Neuronal stem cell (in vitro differentiated cells): ENCODE data around the gene MACF1.

ENCODE experiments used
- DNase-seq: peaks from one replicate; pipeline ENCODE4 v3.0.0-alpha.2; 2013; ENCODE audit warnings: low spot score
- H2AFZ ChIP-seq: one replicate; pipeline ENCODE4 v1.6.1; 2013; ENCODE audit warnings: mild to moderate bottlenecking, low read length, inconsistent platforms
- H2AK5ac ChIP-seq: 2 replicates; pipeline ENCODE4 v1.6.1; 2013; ENCODE audit warnings: low read depth, mild to moderate bottlenecking, inconsistent platforms, low read length, moderate library complexity, mixed read lengths
- H2BK120ac ChIP-seq: 2 replicates; pipeline ENCODE4 v1.6.1; 2013; ENCODE audit warnings: low read depth, mild to moderate bottlenecking, inconsistent platforms, low read length, moderate library complexity, mixed read lengths
- H2BK12ac ChIP-seq: one replicate; pipeline ENCODE4 v1.6.1; 2013; ENCODE audit warnings: low read length, inconsistent platforms
- H2BK15ac ChIP-seq: 2 replicates; pipeline ENCODE4 v1.6.1; 2013; ENCODE audit warnings: mild to moderate bottlenecking, low read length, inconsistent platforms, mixed read lengths
- H2BK5ac ChIP-seq: one replicate; pipeline ENCODE4 v1.6.1; 2013; ENCODE audit warnings: inconsistent platforms, mild to moderate bottlenecking, low read length, moderate library complexity
- H3K14ac ChIP-seq: one replicate; pipeline ENCODE4 v1.6.1; 2013; ENCODE audit warnings: low read length, inconsistent platforms
- H3K18ac ChIP-seq: 2 replicates; pipeline ENCODE4 v1.6.1; 2013; ENCODE audit warnings: low read length, inconsistent platforms
- H3K23ac ChIP-seq: 2 replicates; pipeline ENCODE4 v1.6.1; 2013; ENCODE audit warnings: low read depth, mild to moderate bottlenecking, mixed read lengths, low read length, inconsistent platforms; ENCODE audit not compliant: poor library complexity
- H3K27ac ChIP-seq: replicated peaks from 3 replicates; pipeline ENCODE4 v1.5.1; 2013; ENCODE audit warnings: low read length, inconsistent platforms
- H3K27me3 ChIP-seq, 3 experiments: 2 replicates each; pipeline ENCODE4 v1.6.1; 2013; ENCODE audit warnings: low read length in 3 of 3, mild to moderate bottlenecking in 2 of 3, inconsistent platforms in 1 of 3, low read depth in 1 of 3, mixed read lengths in 1 of 3, moderate library complexity in 1 of 3; ENCODE audit not compliant: control insufficient read depth in 3 of 3, insufficient read depth in 3 of 3
- H3K36me3 ChIP-seq, 2 donors: replicated peaks in 1 of 2; 2 replicates each; pipeline ENCODE4 v1.6.1; 2013; ENCODE audit warnings: low read length in 2 of 2; ENCODE audit not compliant: control insufficient read depth in 2 of 2, insufficient read depth in 2 of 2
- H3K4ac ChIP-seq: 2 replicates; pipeline ENCODE4 v1.6.1; 2013; ENCODE audit warnings: inconsistent platforms, mild to moderate bottlenecking, low read length, moderate library complexity
- H3K4me1 ChIP-seq, 2 donors: 1 replicate in 1 of 2; 2 replicates in 1 of 2; pipeline ENCODE4 v1.6.1; 2013; ENCODE audit warnings: low read length in 2 of 2, low read depth in 1 of 2; ENCODE audit not compliant: control insufficient read depth in 2 of 2, insufficient read depth in 1 of 2
- H3K4me2 ChIP-seq: one replicate; pipeline ENCODE4 v1.6.1; 2013; ENCODE audit warnings: mild to moderate bottlenecking, low read length, inconsistent platforms; ENCODE audit not compliant: insufficient read depth, poor library complexity, severe bottlenecking
- H3K4me3 ChIP-seq, 2 donors: 2 replicates each; pipeline ENCODE4 v1.5.1; 2013; ENCODE audit warnings: low read length in 2 of 2, mild to moderate bottlenecking in 2 of 2, inconsistent platforms in 1 of 2, moderate library complexity in 1 of 2
- H3K79me1 ChIP-seq: one replicate; pipeline ENCODE4 v1.6.1; 2013; ENCODE audit warnings: low read depth, mild to moderate bottlenecking, inconsistent platforms, low read length, moderate library complexity
- H3K9ac ChIP-seq: one replicate; pipeline ENCODE4 v1.6.1; 2013; ENCODE audit warnings: mild to moderate bottlenecking, low read depth, low read length, inconsistent platforms; ENCODE audit not compliant: poor library complexity
- H3K9me3 ChIP-seq, 2 donors: replicated peaks in 1 of 2; 2 replicates each; pipeline versions ENCODE3 to v1.6.1; 2013; ENCODE audit warnings: low read length in 2 of 2, mild to moderate bottlenecking in 2 of 2, inconsistent platforms in 1 of 2, low read depth in 1 of 2, mixed read lengths in 1 of 2, moderate library complexity in 1 of 2; ENCODE audit not compliant: control insufficient read depth in 2 of 2, insufficient read depth in 1 of 2
- H4K8ac ChIP-seq: one replicate; pipeline ENCODE4 v1.6.1; 2013; ENCODE audit warnings: low read depth, mild to moderate bottlenecking, inconsistent platforms, low read length, moderate library complexity
- H4K91ac ChIP-seq: one replicate; pipeline ENCODE4 v1.6.1; 2013; ENCODE audit warnings: low read length, low read depth, mild to moderate bottlenecking, inconsistent platforms; ENCODE audit not compliant: poor library complexity
- WGBS, 2 donors: extraction: QIAGEN DNeasy Blood & Tissue Kit; methylation state at CpG; one replicate each; pipeline ENCODE4 v1.1.7; 2013; ENCODE audit warnings: missing lambda C conversion rate in 2 of 2, mixed read lengths in 1 of 2; ENCODE audit not compliant: insufficient read length in 2 of 2, insufficient replicate concordance in 1 of 2; ENCODE audit errors: extremely low coverage in 2 of 2; 5-methylcytosine and 5-hydroxymethylcytosine counted together

MACF1 gene

GRCh38 chr1:39326836-39327235, 122.3 kb downstream of the MACF1 start:
- H4K91ac ChIP-seq, result no peak overlapping the region
- H3K9ac ChIP-seq, result no peak overlapping the region
- H2BK5ac ChIP-seq, result no peak overlapping the region
- H3K14ac ChIP-seq, result no peak overlapping the region
- H3K18ac ChIP-seq, result no peak overlapping the region
- no peak overlapping the region for H3K4me3 ChIP-seq
- H3K79me1 ChIP-seq, result no peaks in the 10 kb centered on the region
- no peak overlapping the region for H2AK5ac ChIP-seq
- peaks cover 0 to 1% of the 10 kb centered on the region in 2 donors for H3K4me1 ChIP-seq
- H2BK120ac ChIP-seq, result no peak overlapping the region
- no peak overlapping the region for H2BK15ac ChIP-seq
- no peaks in the 10 kb centered on the region for H3K27me3 ChIP-seq
- H2BK12ac ChIP-seq, result no peak overlapping the region
- H3K23ac ChIP-seq, result no peak overlapping the region
- no peak overlapping the region for H2AFZ ChIP-seq
- no peaks in the 10 kb centered on the region for H3K9me3 ChIP-seq
- H3K4ac ChIP-seq, result no peak overlapping the region
- WGBS, 2 donors, result no CpG with 5 or more reads among the region's 1 CpG
- no peak overlapping the region for H3K27ac ChIP-seq
- H3K36me3 ChIP-seq, result peaks cover 42 to 99% of the 10 kb centered on the region in 2 donors
- no peak overlapping the region for H4K8ac ChIP-seq
- DNase-seq, result no peak
- H3K4me2 ChIP-seq, result no peak overlapping the region

GRCh38 chr1:39328095-39328494, 123.6 kb downstream of the MACF1 start:
- Histone ChIP-seq H3K4me2 (no peak overlapping the region), H3K14ac (no peak overlapping the region), H2BK15ac (no peak overlapping the region), H4K8ac (no peak overlapping the region), H3K9ac (no peak overlapping the region), H4K91ac (no peak overlapping the region), H3K18ac (no peak overlapping the region), H3K36me3 (peaks cover 38 to 99% of the 10 kb centered on the region in 2 donors), H3K27me3 (no peaks in the 10 kb centered on the region), H2BK120ac (no peak overlapping the region), H2BK5ac (no peak overlapping the region), H3K23ac (no peak overlapping the region), H3K4me1 (peaks cover 0 to 1% of the 10 kb centered on the region in 2 donors), H2BK12ac (no peak overlapping the region), H3K79me1 (no peaks in the 10 kb centered on the region), H3K4me3 (no peak overlapping the region), H3K9me3 (no peaks in the 10 kb centered on the region), H3K4ac (no peak overlapping the region), H3K27ac (no peak overlapping the region), H2AK5ac (no peak overlapping the region), H2AFZ (no peak overlapping the region)
- DNase-seq, result no peak
- no CpG with 5 or more reads among the region's 1 CpG for WGBS, 2 donors

GRCh38 chr1:39328586-39329121, 124.2 kb downstream of the MACF1 start:
- Histone ChIP-seq H2BK5ac (no peak overlapping the region), H2BK120ac (no peak overlapping the region), H2BK15ac (no peak overlapping the region), H3K23ac (no peak overlapping the region), H3K14ac (no peak overlapping the region), H3K36me3 (peaks cover 42 to 99% of the 10 kb centered on the region in 2 donors), H3K4me3 (no peak overlapping the region), H3K4ac (no peak overlapping the region), H3K9me3 (no peaks in the 10 kb centered on the region), H2AFZ (no peak overlapping the region), H3K27ac (no peak overlapping the region), H3K9ac (no peak overlapping the region), H3K27me3 (no peaks in the 10 kb centered on the region), H2BK12ac (no peak overlapping the region), H3K4me1 (peaks cover 0 to 1% of the 10 kb centered on the region in 2 donors), H2AK5ac (no peak overlapping the region), H3K4me2 (no peak overlapping the region), H4K91ac (no peak overlapping the region), H3K79me1 (no peaks in the 10 kb centered on the region), H3K18ac (no peak overlapping the region), H4K8ac (no peak overlapping the region)
- WGBS, 2 donors, result no CpG with 5 or more reads among the region's 4 CpGs
- DNase-seq, result no peak

- Histone ChIP-seq H3K27ac (no peak overlapping the region), H2BK12ac (no peak overlapping the region), H3K4ac (no peak overlapping the region), H3K18ac (no peak overlapping the region), H2BK120ac (no peak overlapping the region), H3K36me3 (peaks cover 33 to 100% of the 10 kb centered on the region in 2 donors), H3K4me2 (no peak overlapping the region), H3K9me3 (no peaks in the 10 kb centered on the region), H4K8ac (no peak overlapping the region), H2BK15ac (no peak overlapping the region), H3K14ac (no peak overlapping the region), H3K79me1 (no peaks in the 10 kb centered on the region), H2AK5ac (no peak overlapping the region), H3K9ac (no peak overlapping the region), H3K23ac (no peak overlapping the region), H2AFZ (no peak overlapping the region), H2BK5ac (no peak overlapping the region), H4K91ac (no peak overlapping the region), H3K4me3 (no peak overlapping the region), H3K27me3 (no peaks in the 10 kb centered on the region), H3K4me1 (peaks cover 0 to 1% of the 10 kb centered on the region in 2 donors)
- no peak for DNase-seq
- no CpG with 5 or more reads among the region's 5 CpGs for WGBS, 2 donors
These were observed 127.2 kb downstream of the MACF1 start for GRCh38 chr1:39331647-39332046.
